ENCODE data around the gene RUFY1. TPM values are rescaled to one million over a fixed set of nuclear protein-coding genes. Genes with fewer than 3 reads are reported as not detected.

The RUFY1 gene
- polyA plus RNA-seq, 3 donors = 19.5 to 37.0 (median 25.5) TPM

DNA sequence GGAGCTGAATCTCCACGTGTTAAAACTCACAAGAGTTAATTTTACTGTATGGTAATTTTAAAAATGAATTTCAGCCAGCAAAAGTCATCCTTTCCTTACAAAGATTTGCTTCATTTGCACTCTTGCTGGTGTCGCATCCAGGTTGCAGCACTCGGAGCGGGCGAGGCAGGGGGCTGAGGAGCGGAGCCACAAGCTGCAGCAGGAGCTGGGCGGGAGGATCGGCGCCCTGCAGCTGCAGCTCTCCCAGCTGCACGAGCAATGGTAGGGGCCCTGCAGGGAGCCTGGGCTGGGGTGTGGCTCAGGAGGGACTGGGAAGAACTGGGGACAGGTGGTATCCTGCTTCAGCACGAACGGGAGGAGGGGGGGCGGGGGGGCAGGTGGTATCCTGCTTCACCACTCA, 46.1 kb downstream of the RUFY1 start:
- H3K27ac ChIP-seq (ENCODE audit: low read depth, low read length) = no peak overlapping the region
- WGBS, 3 donors = 91 to 93% (median 91%) methylated on average over 13 of the region's 13 CpGs

GRCh38 chr5:179599100-179599499, 48.7 kb downstream of the RUFY1 start:
- WGBS, 3 donors = 77 to 84% (median 80%) methylated on average over 8 to 9 of the region's 9 CpGs

DNA sequence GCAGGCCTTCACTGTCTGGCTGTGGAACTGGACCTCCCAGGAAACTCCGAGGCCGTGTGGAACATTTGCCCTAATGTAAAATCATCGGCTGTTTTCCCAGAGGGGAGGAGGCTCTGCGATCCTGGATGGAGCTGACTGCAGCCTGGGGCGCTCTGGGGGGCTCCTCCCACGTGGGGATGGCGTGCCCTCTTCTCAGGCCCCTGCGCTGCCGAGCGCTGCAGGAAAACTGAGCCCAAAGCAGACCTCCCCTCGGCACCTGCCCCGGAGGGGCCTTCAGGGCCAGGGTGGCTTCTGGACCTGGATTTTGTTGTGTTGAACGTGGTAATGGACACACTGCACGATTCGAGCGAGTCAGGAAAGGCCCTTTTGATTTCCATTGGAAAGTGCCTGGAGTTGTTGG, 49.2 kb downstream of the RUFY1 start:
- no peak overlapping the region for H3K27ac ChIP-seq (ENCODE audit: low read depth, low read length)
- 86 to 94% (median 88%) methylated on average over 16 of the region's 16 CpGs for WGBS, 3 donors

More at GRCh38 chr5:179599100-179599499, 48.7 kb downstream of the RUFY1 start:
- H3K27ac ChIP-seq (ENCODE audit: low read depth, low read length) = no peak overlapping the region

GRCh38 chr5:179599973-179600372, 49.6 kb downstream of the RUFY1 start:
- 54 to 85% (median 71%) methylated on average over 9 of the region's 9 CpGs for WGBS, 3 donors
- H3K27ac ChIP-seq (ENCODE audit: low read depth, low read length) = no peak overlapping the region

DNA sequence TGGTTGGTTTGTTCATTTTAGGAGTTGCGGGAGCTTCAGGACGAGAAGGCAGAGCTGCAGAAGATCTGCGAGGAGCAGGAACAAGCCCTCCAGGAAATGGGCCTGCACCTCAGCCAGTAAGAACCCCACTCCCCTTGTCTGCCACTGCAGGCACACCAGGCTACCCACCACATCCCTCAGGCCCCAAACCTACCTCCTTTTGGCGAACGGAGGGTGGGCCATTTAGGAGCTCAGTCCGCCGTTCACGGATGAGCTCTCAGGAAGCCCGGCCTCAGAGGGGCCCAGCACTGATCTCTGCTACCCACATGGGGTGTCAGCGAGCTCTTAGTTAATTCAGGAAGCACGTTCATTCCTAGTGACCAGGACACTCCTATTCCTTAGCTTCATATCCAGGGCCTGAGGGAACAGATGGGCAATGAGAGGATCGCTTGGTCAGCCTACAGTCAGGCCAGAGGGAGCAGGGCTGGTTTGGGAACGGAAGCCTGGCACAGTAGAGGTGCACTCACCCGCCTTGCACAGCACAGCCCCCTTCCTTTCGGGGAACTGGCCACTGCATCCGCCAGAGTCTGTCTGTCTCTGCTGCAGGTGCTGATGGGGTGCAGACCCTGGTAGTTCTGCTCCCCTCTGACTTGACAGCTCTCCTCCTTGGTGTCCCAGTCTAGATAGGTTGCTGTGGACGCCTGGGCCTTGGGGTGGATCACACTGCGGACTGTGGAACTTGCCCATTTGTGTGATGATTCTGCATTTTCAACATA, 51.7 kb downstream of the RUFY1 start:
- H3K27ac ChIP-seq (ENCODE audit: low read depth, low read length) = no peak overlapping the region
- WGBS, 3 donors = 95 to 97% (median 95%) methylated on average over 18 of the region's 18 CpGs

- WGBS, 3 donors = 92 to 95% (median 94%) methylated on average over 12 of the region's 12 CpGs
- no peak overlapping the region for H3K27ac ChIP-seq (ENCODE audit: low read depth, low read length)
These were observed 53.0 kb downstream of the RUFY1 start for GRCh38 chr5:179603308-179603707.

- H3K27ac ChIP-seq (ENCODE audit: low read depth, low read length) = no peak overlapping the region
- 71 to 77% (median 74%) methylated on average over 10 of the region's 10 CpGs for WGBS, 3 donors
These were observed 54.9 kb downstream of the RUFY1 start for GRCh38 chr5:179605026-179605833.

DNA sequence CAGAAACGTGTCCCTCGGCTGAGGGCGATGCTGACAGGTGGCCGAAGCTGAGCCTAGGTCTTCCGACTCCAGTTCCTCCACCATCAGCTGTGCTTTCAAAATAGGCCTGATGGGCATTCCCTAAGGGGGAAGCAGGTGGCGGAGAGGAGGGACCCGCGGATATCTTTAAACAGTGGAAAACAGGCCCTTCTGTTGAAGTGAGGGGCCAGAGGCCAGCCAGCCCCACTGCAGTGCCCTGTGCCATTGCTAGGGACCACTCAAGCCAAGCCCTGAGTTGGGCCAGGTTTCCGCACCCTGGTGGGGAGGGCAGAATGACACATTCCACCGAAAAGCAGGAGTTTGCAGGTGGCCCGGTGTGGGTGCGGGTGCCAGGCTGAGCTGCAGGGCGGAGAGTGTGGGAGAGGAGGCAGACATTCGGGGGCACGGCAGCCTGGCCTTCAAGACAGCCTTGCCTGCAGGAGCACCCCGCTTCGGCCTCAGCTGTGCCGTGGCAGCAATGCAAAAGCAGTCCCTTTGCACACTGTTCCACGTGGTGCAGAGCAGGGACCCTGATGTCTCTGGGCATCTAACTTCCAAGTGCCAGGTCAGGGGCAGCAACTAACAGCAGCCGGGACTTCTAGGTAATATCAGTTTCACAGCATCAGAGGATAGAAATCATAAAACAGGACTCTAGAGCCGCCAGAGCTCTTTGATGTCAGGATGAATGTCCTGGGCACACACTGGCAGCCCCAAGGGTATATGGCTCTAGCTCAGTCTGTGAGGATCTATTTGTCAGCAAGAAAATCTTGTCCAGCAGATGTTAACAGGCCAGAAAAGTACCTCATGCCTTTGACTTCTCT, 55.9 kb downstream of the RUFY1 start:
- WGBS, 3 donors = 82 to 89% (median 86%) methylated on average over 21 of the region's 21 CpGs
- no peak overlapping the region for H3K27ac ChIP-seq (ENCODE audit: low read depth, low read length)

GRCh38 chr5:179606910-179607159, 56.5 kb downstream of the RUFY1 start:
- 85 to 95% (median 90%) methylated on average over 6 of the region's 6 CpGs for WGBS, 3 donors
- H3K27ac ChIP-seq (ENCODE audit: low read depth, low read length) = no peak overlapping the region

GRCh38 chr5:179607160-179607931, 57.0 kb downstream of the RUFY1 start:
- 69 to 76% (median 73%) methylated on average over 19 of the region's 19 CpGs for WGBS, 3 donors
- no peak overlapping the region for H3K27ac ChIP-seq (ENCODE audit: low read depth, low read length)

GRCh38 chr5:179608131-179608581, 57.8 kb downstream of the RUFY1 start:
- H3K27ac ChIP-seq (ENCODE audit: low read depth, low read length) = no peak overlapping the region
- WGBS, 3 donors = 50 to 61% (median 50%) methylated on average over 5 of the region's 5 CpGs

GRCh38 chr5:179609834-179610108, 59.4 kb downstream of the RUFY1 start:
- H3K27ac ChIP-seq (ENCODE audit: low read depth, low read length) = no peak overlapping the region
- WGBS, 3 donors = 80 to 82% (median 80%) methylated on average over 8 of the region's 8 CpGs

- H3K27ac ChIP-seq (ENCODE audit: low read depth, low read length) = no peak overlapping the region
- 75 to 77% (median 76%) methylated on average over 23 of the region's 23 CpGs for WGBS, 3 donors
These were observed 60.0 kb downstream of the RUFY1 start for GRCh38 chr5:179610109-179610902.

DNA sequence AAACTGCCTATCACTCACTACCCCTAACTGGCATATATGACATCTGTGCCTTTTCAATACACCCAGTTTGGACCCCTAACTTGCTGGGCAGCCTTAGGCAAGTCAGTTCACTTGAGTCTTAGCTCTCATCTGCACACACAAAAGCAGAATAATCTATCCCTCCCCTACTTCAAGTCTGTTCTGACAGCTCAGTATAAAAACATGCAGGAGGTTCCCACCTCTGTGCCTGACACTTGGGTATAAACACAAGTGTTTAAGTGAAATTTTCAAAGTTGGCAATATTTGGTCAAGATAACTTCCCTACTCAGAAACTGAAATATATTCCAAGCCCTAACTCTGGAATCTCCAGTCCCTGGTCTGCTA, 60.5 kb downstream of the RUFY1 start:
- no peak overlapping the region for H3K27ac ChIP-seq (ENCODE audit: low read depth, low read length)

- H3K27ac ChIP-seq (ENCODE audit: low read depth, low read length) = no peak overlapping the region
- WGBS, 3 donors = 76 to 86% (median 85%) methylated on average over 21 of the region's 21 CpGs
These were observed 62.5 kb downstream of the RUFY1 start for GRCh38 chr5:179612577-179613459.

DNA sequence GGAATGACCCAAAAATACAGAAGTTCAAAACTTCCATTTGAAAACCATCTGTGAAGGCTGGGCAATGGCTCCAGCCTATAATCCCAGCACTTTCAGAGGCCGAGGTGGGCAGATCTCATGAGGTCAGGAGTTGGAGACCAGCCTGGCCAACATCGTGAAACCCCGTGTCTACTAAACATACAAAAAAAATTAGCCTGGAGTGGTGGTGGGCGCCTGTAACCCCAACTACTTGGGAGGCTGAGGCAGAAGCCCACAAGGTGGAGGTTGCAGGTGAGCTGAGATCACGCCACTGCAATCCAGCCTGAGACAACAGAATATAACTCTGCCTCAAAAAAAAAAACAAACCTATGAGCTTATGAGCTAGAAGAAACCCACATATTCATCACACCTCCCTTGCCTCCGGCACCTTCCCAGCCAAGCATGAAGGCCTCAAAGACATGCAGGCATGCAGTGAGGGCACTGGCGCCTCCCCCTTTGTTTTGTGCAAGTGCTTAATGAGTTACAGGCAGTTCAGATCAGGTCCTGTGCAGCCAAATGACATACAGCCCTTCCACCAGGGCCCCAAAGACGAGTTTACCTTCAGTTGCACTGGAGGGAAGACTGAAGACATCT, 63.2 kb downstream of the RUFY1 start:
- WGBS, 3 donors = 73 to 80% (median 79%) methylated on average over 8 of the region's 8 CpGs
- H3K27ac ChIP-seq (ENCODE audit: low read depth, low read length) = no peak overlapping the region

DNA sequence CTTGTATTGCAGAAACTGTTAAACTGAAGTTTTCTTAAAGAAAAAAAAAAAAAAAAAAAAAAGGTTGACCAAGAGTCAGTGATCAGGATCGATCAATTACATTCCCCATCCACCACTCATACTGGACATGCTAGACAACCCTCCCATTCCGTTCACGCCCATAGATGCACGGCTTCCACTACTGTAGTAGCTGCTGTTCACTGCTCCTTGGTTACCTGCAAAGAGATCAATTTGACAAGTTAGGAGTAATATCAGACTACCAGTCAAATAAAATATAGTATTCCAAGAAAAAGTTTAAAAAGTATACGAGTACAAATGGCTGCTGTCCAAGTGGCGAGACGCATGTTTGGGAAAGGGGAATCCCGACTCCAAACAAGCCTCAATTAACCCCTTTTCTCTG, 64.4 kb downstream of the RUFY1 start:
- H3K27ac ChIP-seq (ENCODE audit: low read depth, low read length) = no peak overlapping the region
- WGBS, 3 donors = 44 to 70% (median 69%) methylated on average over 8 of the region's 8 CpGs

Data from adipose tissue (tissue), 3 donors.